ENCODE measurements around the gene ITPR3.

DNA sequence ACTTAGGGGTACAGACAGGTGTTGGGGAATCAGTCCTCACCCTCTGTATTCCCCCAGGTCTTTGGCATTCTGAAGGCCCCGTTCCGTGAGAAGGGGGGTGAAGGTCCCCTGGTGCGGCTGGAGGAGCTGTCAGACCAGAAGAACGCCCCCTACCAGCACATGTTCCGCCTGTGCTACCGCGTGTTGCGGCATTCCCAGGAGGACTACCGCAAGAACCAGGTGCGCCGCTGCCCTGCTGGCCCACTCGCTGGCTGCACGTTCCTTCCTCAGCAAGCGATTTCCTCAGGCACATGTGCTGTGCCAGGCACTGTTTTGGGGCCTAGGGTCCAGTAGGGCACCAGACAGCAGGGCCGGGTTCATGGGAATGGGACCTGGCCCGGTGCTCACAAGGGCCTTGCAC is 46.0 kb downstream of the ITPR3 start:
- TF ChIP-seq, protein P1, sequence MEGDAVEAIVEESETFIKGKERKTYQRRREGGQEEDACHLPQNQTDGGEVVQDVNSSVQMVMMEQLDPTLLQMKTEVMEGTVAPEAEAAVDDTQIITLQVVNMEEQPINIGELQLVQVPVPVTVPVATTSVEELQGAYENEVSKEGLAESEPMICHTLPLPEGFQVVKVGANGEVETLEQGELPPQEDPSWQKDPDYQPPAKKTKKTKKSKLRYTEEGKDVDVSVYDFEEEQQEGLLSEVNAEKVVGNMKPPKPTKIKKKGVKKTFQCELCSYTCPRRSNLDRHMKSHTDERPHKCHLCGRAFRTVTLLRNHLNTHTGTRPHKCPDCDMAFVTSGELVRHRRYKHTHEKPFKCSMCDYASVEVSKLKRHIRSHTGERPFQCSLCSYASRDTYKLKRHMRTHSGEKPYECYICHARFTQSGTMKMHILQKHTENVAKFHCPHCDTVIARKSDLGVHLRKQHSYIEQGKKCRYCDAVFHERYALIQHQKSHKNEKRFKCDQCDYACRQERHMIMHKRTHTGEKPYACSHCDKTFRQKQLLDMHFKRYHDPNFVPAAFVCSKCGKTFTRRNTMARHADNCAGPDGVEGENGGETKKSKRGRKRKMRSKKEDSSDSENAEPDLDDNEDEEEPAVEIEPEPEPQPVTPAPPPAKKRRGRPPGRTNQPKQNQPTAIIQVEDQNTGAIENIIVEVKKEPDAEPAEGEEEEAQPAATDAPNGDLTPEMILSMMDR (conservative IDR thresholded peaks at IDR 0.05; ENCODE audit: low read length) = no peak
- no peak for TF ChIP-seq EZH2phosphoT487 (IDR thresholded peaks at IDR 0.05; ENCODE audit: borderline replicate concordance)
